Measurements from ENCODE around the gene SLC25A53.
"Not testable (repeated sequence)": the region's sequence is repeated elsewhere in the genome, so short reads cannot be mapped to it uniquely, and the experiment has no call there.

The SLC25A53 gene

GRCh38 chrX:104098919-104099318 lies 57.9 kb downstream of the SLC25A53 start:
- no peaks in the 10 kb centered on the region for H3K36me3 ChIP-seq (ENCODE audit: insufficient read depth, low read length)
- H3K9ac ChIP-seq (ENCODE audit: low read depth, low read length) = no peak overlapping the region
- H3K9me3 ChIP-seq (ENCODE audit: insufficient read depth, low read depth, low read length) = no peaks in the 10 kb centered on the region
- H3K27ac ChIP-seq (ENCODE audit: low read depth, low read length) = no peak overlapping the region
- H3K27me3 ChIP-seq (ENCODE audit: insufficient read depth, low read length) = no peaks in the 10 kb centered on the region
- H3K4me3 ChIP-seq (ENCODE audit: low read length) = no peak overlapping the region
- no peaks in the 10 kb centered on the region for H3K4me1 ChIP-seq (ENCODE audit: insufficient read depth, low read length)

- 20% methylated on average over 3 of the region's 4 CpGs for WGBS
- Histone ChIP-seq H3K36me3 (ENCODE audit: insufficient read depth, low read length) (no peaks in the 10 kb centered on the region), H3K4me3 (ENCODE audit: low read length) (no peak overlapping the region), H3K9me3 (ENCODE audit: insufficient read depth, low read depth, low read length) (no peaks in the 10 kb centered on the region), H3K27me3 (ENCODE audit: insufficient read depth, low read length) (no peaks in the 10 kb centered on the region), H3K9ac (ENCODE audit: low read depth, low read length) (no peak overlapping the region), H3K4me1 (ENCODE audit: insufficient read depth, low read length) (no peaks in the 10 kb centered on the region), H3K27ac (ENCODE audit: low read depth, low read length) (no peak overlapping the region)
Observed at GRCh38 chrX:104098151-104098808, 58.5 kb downstream of the SLC25A53 start.

DNA sequence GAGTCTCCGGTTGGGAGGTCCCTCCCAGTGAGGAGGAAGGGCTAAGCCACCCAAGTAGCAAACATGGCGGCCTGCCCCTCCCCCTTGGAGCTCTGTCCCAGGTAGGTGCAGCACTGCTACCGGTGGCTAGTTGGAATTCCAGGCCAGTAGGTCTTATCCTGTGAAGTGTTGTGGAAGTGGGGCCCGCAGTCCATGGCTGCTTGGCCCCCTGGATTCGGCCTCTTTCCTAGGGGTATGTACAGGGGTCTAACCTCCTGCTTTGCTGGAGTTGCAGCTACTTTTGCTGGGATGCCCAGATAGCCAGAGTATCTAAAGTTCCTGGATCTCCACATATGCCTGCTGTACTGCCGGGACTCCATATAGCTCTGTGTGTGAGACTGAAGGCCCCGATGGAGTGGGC lies 70.9 kb downstream of the SLC25A53 start:
- Histone ChIP-seq H3K27me3 (ENCODE audit: insufficient read depth, low read length) (no peaks in the 10 kb centered on the region), H3K27ac (ENCODE audit: low read depth, low read length) (no peak overlapping the region)

GRCh38 chrX:104085477-104085876 lies 71.3 kb downstream of the SLC25A53 start:
- WGBS = 94% methylated on average over 7 of the region's 7 CpGs

More for the DNA sequence above, 70.9 kb downstream of the SLC25A53 start:
- no peaks in the 10 kb centered on the region for H3K9me3 ChIP-seq (ENCODE audit: insufficient read depth, low read depth, low read length)
- H3K4me3 ChIP-seq (ENCODE audit: low read length) = no peak overlapping the region
- H3K4me1 ChIP-seq (ENCODE audit: insufficient read depth, low read length) = no peaks in the 10 kb centered on the region
- no peak overlapping the region for H3K9ac ChIP-seq (ENCODE audit: low read depth, low read length)
- no peaks in the 10 kb centered on the region for H3K36me3 ChIP-seq (ENCODE audit: insufficient read depth, low read length)
- WGBS = 86% methylated on average over 7 of the region's 7 CpGs

DNA sequence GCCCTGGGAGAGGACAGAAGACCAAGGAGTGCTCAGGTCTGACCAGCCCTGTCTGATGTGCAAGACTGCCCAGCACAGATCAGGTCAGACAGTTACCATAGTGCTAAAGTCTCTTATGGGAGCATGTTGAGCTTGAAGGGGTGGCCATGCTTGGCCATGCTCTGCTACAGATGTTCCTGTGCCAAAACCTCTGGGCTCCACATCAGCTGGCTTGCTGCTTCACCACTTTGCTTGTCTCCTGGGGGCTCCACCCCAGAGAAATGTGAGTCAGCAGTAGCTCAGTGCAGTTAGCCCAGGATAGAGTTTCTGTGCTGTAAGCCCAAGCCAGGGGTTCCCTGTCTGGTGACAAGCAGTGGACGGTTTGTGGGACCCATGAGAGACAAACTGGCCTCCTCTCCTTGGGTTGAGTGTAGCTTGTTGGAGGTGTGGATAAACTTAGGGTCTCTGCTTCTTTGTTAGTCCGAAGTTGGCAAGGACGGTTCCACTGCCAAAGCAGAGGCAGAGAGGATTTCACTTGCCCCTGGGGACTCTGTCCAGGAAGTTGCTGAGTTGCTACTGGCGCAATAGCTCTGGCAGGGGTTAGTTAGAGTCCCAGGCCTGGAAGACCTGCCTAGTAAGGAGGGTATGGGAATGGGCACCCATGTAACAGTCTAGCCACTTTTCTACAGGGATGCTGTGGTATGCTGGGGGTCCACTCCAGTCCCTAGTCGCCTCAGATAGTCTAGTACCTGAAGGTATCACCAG lies 72.1 kb downstream of the SLC25A53 start:
- Histone ChIP-seq H3K4me3 (ENCODE audit: low read length) (no peak overlapping the region), H3K9me3 (ENCODE audit: insufficient read depth, low read depth, low read length) (no peaks in the 10 kb centered on the region), H3K9ac (ENCODE audit: low read depth, low read length) (no peak overlapping the region), H3K4me1 (ENCODE audit: insufficient read depth, low read length) (no peaks in the 10 kb centered on the region), H3K27ac (ENCODE audit: low read depth, low read length) (no peak overlapping the region), H3K36me3 (ENCODE audit: insufficient read depth, low read length) (no peaks in the 10 kb centered on the region), H3K27me3 (ENCODE audit: insufficient read depth, low read length) (no peaks in the 10 kb centered on the region)
- WGBS = 91% methylated on average over 5 of the region's 5 CpGs

More at GRCh38 chrX:104085477-104085876, 71.3 kb downstream of the SLC25A53 start:
- H3K27me3 ChIP-seq (ENCODE audit: insufficient read depth, low read length) = no peaks in the 10 kb centered on the region
- H3K9me3 ChIP-seq (ENCODE audit: insufficient read depth, low read depth, low read length) = no peaks in the 10 kb centered on the region
- no peaks in the 10 kb centered on the region for H3K4me1 ChIP-seq (ENCODE audit: insufficient read depth, low read length)
- H3K27ac ChIP-seq (ENCODE audit: low read depth, low read length) = no peak overlapping the region
- no peaks in the 10 kb centered on the region for H3K36me3 ChIP-seq (ENCODE audit: insufficient read depth, low read length)
- no peak overlapping the region for H3K4me3 ChIP-seq (ENCODE audit: low read length)
- H3K9ac ChIP-seq (ENCODE audit: low read depth, low read length) = no peak overlapping the region

- Histone ChIP-seq H3K4me1 (ENCODE audit: insufficient read depth, low read length) (no peaks in the 10 kb centered on the region), H3K27ac (ENCODE audit: low read depth, low read length) (no peak overlapping the region), H3K27me3 (ENCODE audit: insufficient read depth, low read length) (no peaks in the 10 kb centered on the region), H3K36me3 (ENCODE audit: insufficient read depth, low read length) (no peaks in the 10 kb centered on the region), H3K9me3 (ENCODE audit: insufficient read depth, low read depth, low read length) (no peaks in the 10 kb centered on the region), H3K9ac (ENCODE audit: low read depth, low read length) (no peak overlapping the region), H3K4me3 (ENCODE audit: low read length) (no peak overlapping the region)
- 90% methylated on average over 4 of the region's 4 CpGs for WGBS
Observed at GRCh38 chrX:104084063-104084462, 72.7 kb downstream of the SLC25A53 start.

DNA sequence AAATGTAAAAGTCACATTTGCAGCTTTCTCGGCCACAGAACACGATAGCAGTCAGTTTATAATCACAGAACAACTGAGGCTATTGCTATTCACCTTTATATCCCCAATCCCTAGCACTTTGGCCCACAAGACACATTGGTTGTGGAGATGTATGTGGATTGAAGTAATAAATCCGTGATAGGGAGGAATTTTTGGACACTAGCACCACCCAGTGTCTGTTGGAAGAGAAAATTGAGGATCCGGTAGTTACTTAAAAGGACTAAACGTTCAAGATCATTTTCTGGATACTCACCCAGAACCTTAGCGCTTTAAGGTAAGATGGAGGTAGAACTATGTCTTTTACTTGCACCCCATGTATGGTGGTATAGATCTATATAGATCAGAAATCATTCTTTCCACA lies 79.0 kb downstream of the SLC25A53 start:
- not testable (repeated sequence) for H3K27ac ChIP-seq (ENCODE audit: low read depth, low read length); H3K36me3 ChIP-seq (ENCODE audit: insufficient read depth, low read length); H3K27me3 ChIP-seq (ENCODE audit: insufficient read depth, low read length); H3K9me3 ChIP-seq (ENCODE audit: insufficient read depth, low read depth, low read length); H3K4me3 ChIP-seq (ENCODE audit: low read length); H3K9ac ChIP-seq (ENCODE audit: low read depth, low read length); H3K4me1 ChIP-seq (ENCODE audit: insufficient read depth, low read length)
- WGBS = no CpG with 5 or more reads among the region's 6 CpGs

DNA sequence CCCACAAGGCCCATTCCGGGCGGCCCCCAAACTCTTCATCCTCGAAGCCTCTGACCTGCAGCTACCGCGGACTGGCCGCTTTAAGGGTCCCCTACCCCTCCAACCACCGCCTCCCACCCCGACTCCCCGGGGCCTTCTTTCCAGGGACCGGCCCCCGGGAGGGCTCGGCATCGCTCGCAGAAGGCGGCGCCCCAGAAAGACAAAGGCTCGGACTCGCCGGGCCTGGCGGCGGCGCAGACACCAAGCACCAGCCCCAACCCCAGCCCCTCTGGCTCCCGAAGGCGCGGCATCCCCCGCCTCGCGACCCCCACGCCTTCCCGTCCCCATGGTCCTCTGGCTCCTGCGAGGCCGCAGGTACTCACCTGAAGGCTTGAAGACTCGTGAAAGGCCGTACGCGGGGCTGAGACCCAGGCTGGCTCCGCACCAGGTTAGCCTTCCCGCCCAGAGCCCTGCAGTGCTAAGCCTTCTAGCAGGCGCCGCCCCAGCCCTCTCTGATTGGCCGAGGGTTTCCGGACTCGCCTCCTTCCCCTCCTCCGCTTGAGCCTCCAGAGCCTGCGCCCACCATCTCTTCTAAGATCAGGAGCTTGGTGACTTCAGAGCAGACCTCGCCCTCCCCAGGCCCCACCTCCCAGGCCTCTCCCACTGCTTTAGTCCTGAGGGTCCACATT lies 80.9 kb downstream of the SLC25A53 start, which contains the start of gene TMSB15C:
TSS of gene TMSB15C (minus strand) at position 459 of the 668 bp plus-strand sequence.
- H3K27me3 ChIP-seq (ENCODE audit: insufficient read depth, low read length); H3K9ac ChIP-seq (ENCODE audit: low read depth, low read length); H3K9me3 ChIP-seq (ENCODE audit: insufficient read depth, low read depth, low read length); H3K27ac ChIP-seq (ENCODE audit: low read depth, low read length); H3K36me3 ChIP-seq (ENCODE audit: insufficient read depth, low read length); H3K4me1 ChIP-seq (ENCODE audit: insufficient read depth, low read length); H3K4me3 ChIP-seq (ENCODE audit: low read length): not testable (repeated sequence)
- no CpG with 5 or more reads among the region's 46 CpGs for WGBS

GRCh38 chrX:104062636-104063035 lies 94.2 kb downstream of the SLC25A53 start:
- not testable (repeated sequence) for H3K27ac ChIP-seq (ENCODE audit: low read depth, low read length); H3K9ac ChIP-seq (ENCODE audit: low read depth, low read length); H3K9me3 ChIP-seq (ENCODE audit: insufficient read depth, low read depth, low read length); H3K4me3 ChIP-seq (ENCODE audit: low read length); H3K27me3 ChIP-seq (ENCODE audit: insufficient read depth, low read length); H3K36me3 ChIP-seq (ENCODE audit: insufficient read depth, low read length); H3K4me1 ChIP-seq (ENCODE audit: insufficient read depth, low read length)
- WGBS = 98% methylated on average over 5 of the region's 18 CpGs

DNA sequence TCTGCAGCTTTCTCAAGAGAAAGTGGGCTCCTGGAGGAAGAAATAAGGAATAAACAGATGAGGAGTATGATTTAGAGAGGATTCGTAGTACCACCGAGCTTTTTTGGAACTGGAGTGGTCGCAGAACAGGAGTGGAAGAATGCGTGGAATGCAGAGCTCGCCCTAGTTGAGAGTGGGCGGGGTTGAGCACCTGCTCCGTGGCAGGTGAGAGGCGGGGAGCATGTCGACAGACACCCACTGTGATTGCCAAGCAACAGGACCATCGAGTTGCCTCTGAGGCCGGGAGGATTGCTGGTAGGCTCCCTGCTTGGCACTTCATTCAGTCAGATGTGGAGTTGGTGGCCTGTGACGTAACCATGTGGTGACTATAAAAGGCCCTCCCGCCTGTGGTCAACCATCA lies 101.9 kb downstream of the SLC25A53 start:
- not testable (repeated sequence) for H3K36me3 ChIP-seq (ENCODE audit: insufficient read depth, low read length); H3K4me3 ChIP-seq (ENCODE audit: low read length); H3K4me1 ChIP-seq (ENCODE audit: insufficient read depth, low read length); H3K9me3 ChIP-seq (ENCODE audit: insufficient read depth, low read depth, low read length); H3K27ac ChIP-seq (ENCODE audit: low read depth, low read length); H3K27me3 ChIP-seq (ENCODE audit: insufficient read depth, low read length); H3K9ac ChIP-seq (ENCODE audit: low read depth, low read length)
- WGBS = no CpG with 5 or more reads among the region's 13 CpGs

Data from HUES64 (cell line).